Endothelial cell of umbilical vein (primary cell): Measurements from ENCODE around the gene IL6ST. TPM values are rescaled to one million over a fixed set of nuclear protein-coding genes. Genes with fewer than 3 reads are reported as not detected.
A peak's percentile ranks its signal among the peaks of the same experiment; 100 is the strongest.

Source experiments
- BruUV-seq: library from RNA; stranded (reverse); fragments of 400-500 nt; replicated peaks from 2 replicates; lab custom pipeline; 2021; lab: Mats Ljungman, UMichigan
- CTCF ChIA-PET: fragments of 300-600, 350-600 bp; sonication (Branson Sonifier 250); formaldehyde crosslinking; loops from one replicate; lab custom pipeline; 2021; ENCODE audit warnings: antibody characterized with exemption, inconsistent platforms; lab: Charles Lee
- POLR2A ChIA-PET: fragments of 300-600, 350-600 bp; sonication (Branson Sonifier 250); formaldehyde crosslinking; loops from one replicate; lab custom pipeline; 2021; ENCODE audit warnings: antibody characterized with exemption, inconsistent platforms; lab: Charles Lee
- DNase-seq: peaks from one replicate; pipeline ENCODE4 v3.0.0-alpha.2; 2011; ENCODE audit warnings: low read depth, low spot score
- FAIRE-seq: peaks from 2 replicates; lab custom pipeline; 2011; peaks lifted over from hg19 to GRCh38; lab: Jason Lieb, UNC
- H2AFZ ChIP-seq: 2 replicates; pipeline ENCODE4 v1.6.0; 2012; ENCODE audit warnings: low read depth, low read length, control low read depth, inconsistent platforms
- H3K27ac ChIP-seq: 2 replicates; pipeline ENCODE4 v1.5.1; 2011; ENCODE audit warnings: low read depth, mild to moderate bottlenecking, control low read depth, low read length, moderate library complexity; ENCODE audit not compliant: insufficient read depth
- H3K27me3 ChIP-seq, 2 experiments: 2 replicates each; pipeline versions ENCODE4 v1.6.0 to v1.6.1; 2011; ENCODE audit warnings: low read length in 2 of 2, mixed read lengths in 1 of 2; ENCODE audit not compliant: control insufficient read depth in 2 of 2, insufficient read depth in 2 of 2
- H3K36me3 ChIP-seq, 2 experiments: 2 replicates in 1 of 2; 3 replicates in 1 of 2; pipeline ENCODE4 v1.5.1; 2011; ENCODE audit warnings: low read length in 2 of 2, mild to moderate bottlenecking in 1 of 2, moderate library complexity in 1 of 2; ENCODE audit not compliant: control insufficient read depth in 2 of 2, insufficient read depth in 2 of 2; ENCODE audit errors: extremely low read depth in 1 of 2
- H3K4me1 ChIP-seq: 3 replicates; pipeline ENCODE4 v1.5.1; 2011; ENCODE audit warnings: mild to moderate bottlenecking, low read length; ENCODE audit not compliant: control insufficient read depth, insufficient read depth; ENCODE audit errors: extremely low read depth
- H3K4me2 ChIP-seq: 2 replicates; pipeline ENCODE4 v1.6.1; 2011; ENCODE audit warnings: low read length, control low read depth, mixed read lengths; ENCODE audit not compliant: insufficient read depth
- H3K4me3 ChIP-seq, 3 experiments: fragments of 200-600 bp in 1 of 3; sonication (generic), shearing (Covaris generic) in 1 of 3; replicated peaks in 1 of 3; 2 replicates each; pipeline ENCODE4 v1.5.1; 2011 to 2016; ENCODE audit warnings: control low read depth in 3 of 3, low read length in 3 of 3, mild to moderate bottlenecking in 2 of 3, inconsistent platforms in 1 of 3, low read depth in 1 of 3, moderate library complexity in 1 of 3; ENCODE audit not compliant: insufficient read depth in 1 of 3
- H3K79me2 ChIP-seq: 2 replicates; pipeline ENCODE4 v1.6.0; 2012; ENCODE audit warnings: low read length, inconsistent platforms; ENCODE audit not compliant: control insufficient read depth, insufficient read depth
- H3K9ac ChIP-seq: replicated peaks from 2 replicates; pipeline ENCODE3; 2011; ENCODE audit warnings: low read length, control low read depth; ENCODE audit not compliant: insufficient read depth; ENCODE audit errors: extremely low read depth
- H3K9me1 ChIP-seq: replicated peaks from 3 replicates; pipeline ENCODE4 v1.6.0; 2011; ENCODE audit warnings: mild to moderate bottlenecking, low read length; ENCODE audit not compliant: control insufficient read depth, insufficient read depth; ENCODE audit errors: extremely low read depth
- H3K9me3 ChIP-seq: replicated peaks from 2 replicates; pipeline ENCODE4 v1.5.1; 2012; ENCODE audit warnings: low read length, inconsistent platforms; ENCODE audit not compliant: control insufficient read depth, insufficient read depth
- H4K20me1 ChIP-seq: replicated peaks from 2 replicates; pipeline ENCODE3; 2011; ENCODE audit warnings: mild to moderate bottlenecking, low read length; ENCODE audit not compliant: control insufficient read depth, insufficient read depth; ENCODE audit errors: extremely low read depth
- CTCF ChIP-seq, 2 donors: IDR thresholded peaks; 1 replicate in 1 of 2; 2 replicates in 1 of 2; pipeline ENCODE4 v1.5.1; 2011; ENCODE audit warnings: low read length in 2 of 2, mild to moderate bottlenecking in 2 of 2, moderate library complexity in 2 of 2, control low read depth in 1 of 2, inconsistent platforms in 1 of 2, low read depth in 1 of 2; ENCODE audit not compliant: insufficient read depth in 1 of 2; ENCODE audit errors: extremely low read depth in 1 of 2
- FOS ChIP-seq: IDR thresholded peaks from 2 replicates; pipeline ENCODE4 v1.6.1; 2011; ENCODE audit warnings: mild to moderate bottlenecking, low read length, moderate library complexity, borderline replicate concordance; ENCODE audit not compliant: insufficient read depth
- GATA2 ChIP-seq: IDR thresholded peaks from 2 replicates; pipeline ENCODE4 v1.7.0; 2011; ENCODE audit warnings: low read depth, mild to moderate bottlenecking, moderate library complexity, mixed read lengths, low read length; ENCODE audit not compliant: insufficient read length, insufficient read depth
- JUN ChIP-seq: IDR thresholded peaks from 2 replicates; pipeline ENCODE4 v1.6.1; 2011; ENCODE audit warnings: borderline replicate concordance, low read depth; ENCODE audit not compliant: insufficient read length, insufficient read depth
- MYC ChIP-seq: IDR thresholded peaks from one replicate; pipeline ENCODE4 v1.6.1; 2011; ENCODE audit warnings: mild to moderate bottlenecking, low read depth, low read length
- dilution Hi-C: fragments of 300-500 bp; cut with MboI; formaldehyde crosslinking; loops from one replicate; pipeline ENCODE4 v1.15.0; 2019; ENCODE audit warnings: low sequenced_read_pairs; ENCODE audit not compliant: extremely low pct_ligation_motif_present
- intact Hi-C: fragments of 100-400 bp; cut with micrococcal nuclease; formaldehyde crosslinking; loops from one replicate; pipeline ENCODE4 v1.10.0; 2022
- polyA plus RNA-seq, 4 experiments: library from polyadenylated mRNA; depleted of rRNA in 3 of 4; stranded (reverse) in 3 of 4; unstranded in 1 of 4; fragments of >200 nt; gene quantifications; 2 replicates each; pipeline versions ENCODE4 v1.2.1 to v1.2.3, GENCODE V29; 2011 to 2012; ENCODE audit warnings: missing spikeins in 1 of 4
- total RNA-seq: library from RNA; stranded (reverse); gene quantifications from 2 replicates; pipeline ENCODE4 v1.2.3, GENCODE V29; 2021
- TF ChIP-seq, protein P1 (sequence below): IDR thresholded peaks from 2 replicates; pipeline ENCODE4 v1.6.1; 2011; ENCODE audit not compliant: insufficient read depth, insufficient read length

Gene IL6ST
- total and polyA plus RNA-seq, 2 donors (not counting 3 experiments of a cell fraction or from before 2014, with no cell fraction given) = 135 to 345 TPM

DNA sequence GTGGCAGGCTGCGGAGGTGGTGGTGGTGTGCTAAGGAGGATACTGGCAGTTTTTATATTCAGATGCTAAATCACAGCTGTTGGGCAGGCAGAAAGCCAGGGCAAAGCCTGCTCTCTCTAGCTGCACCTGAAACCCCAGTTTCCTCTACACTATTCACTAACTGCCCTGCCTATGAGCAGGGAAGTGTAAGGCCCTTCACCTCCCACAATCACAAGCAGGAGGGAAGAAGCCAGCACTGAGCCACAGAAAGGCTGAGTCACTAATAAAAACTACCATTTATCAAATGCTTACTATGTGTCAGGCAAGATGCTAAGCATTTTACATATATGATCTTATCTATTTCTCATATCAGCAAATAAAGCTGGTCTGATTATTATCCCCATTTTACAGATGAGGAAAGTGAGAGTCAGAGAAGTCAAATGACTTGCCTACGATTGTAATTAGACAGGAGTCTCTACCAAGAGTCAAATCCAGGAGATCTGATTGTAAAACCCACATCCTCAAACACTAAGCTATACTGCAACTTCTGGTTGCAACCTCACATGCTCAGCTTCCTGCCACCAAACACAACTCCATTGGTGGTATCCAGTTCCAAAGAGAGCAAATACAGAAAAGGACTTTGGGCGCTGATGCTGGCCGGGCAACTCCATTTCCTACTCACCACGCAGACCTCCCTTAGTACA lies 17.7 kb upstream of the IL6ST start:
- no peaks in the 10 kb centered on the region for H4K20me1 ChIP-seq
- H2AFZ ChIP-seq = peak overlapping the region; percentile 22
- H3K9ac ChIP-seq = no peak overlapping the region
- dilution Hi-C loops (no loop called here), intact Hi-C loops (no loop called here)
- H3K9me1 ChIP-seq = no peaks in the 10 kb centered on the region
- H3K4me1 ChIP-seq = peaks cover 16% of the 10 kb centered on the region
- H3K36me3 ChIP-seq = no peaks in the 10 kb centered on the region
- no TSS peak for BruUV-seq
- H3K4me3 ChIP-seq = no peak overlapping the region
- POLR2A ChIA-PET = interaction anchor here (0.9 kb wide), 1 partner anchor 21 kb away, joined by 4 read pairs; no protein-coding TSS in a partner anchor
- FAIRE-seq = peak; percentile 40
- peak overlapping the region; percentile 56 for H3K27ac ChIP-seq
- TF ChIP-seq MYC (no peak), GATA2 (peak; percentile 80), JUN (no peak)
- H3K79me2 ChIP-seq = no peaks in the 10 kb centered on the region
- CTCF ChIA-PET = interaction anchor here (0.8 to 1.9 kb wide), 8 partner anchors 12 to 189 kb away, joined by 3 to 5 read pairs (median 4); no protein-coding TSS in a partner anchor
- no peaks in the 10 kb centered on the region for H3K9me3 ChIP-seq
- no peaks in the 10 kb centered on the region for H3K27me3 ChIP-seq
- peak; percentile 52 for DNase-seq
- peak overlapping the region; percentile 18 for H3K4me2 ChIP-seq

DNA sequence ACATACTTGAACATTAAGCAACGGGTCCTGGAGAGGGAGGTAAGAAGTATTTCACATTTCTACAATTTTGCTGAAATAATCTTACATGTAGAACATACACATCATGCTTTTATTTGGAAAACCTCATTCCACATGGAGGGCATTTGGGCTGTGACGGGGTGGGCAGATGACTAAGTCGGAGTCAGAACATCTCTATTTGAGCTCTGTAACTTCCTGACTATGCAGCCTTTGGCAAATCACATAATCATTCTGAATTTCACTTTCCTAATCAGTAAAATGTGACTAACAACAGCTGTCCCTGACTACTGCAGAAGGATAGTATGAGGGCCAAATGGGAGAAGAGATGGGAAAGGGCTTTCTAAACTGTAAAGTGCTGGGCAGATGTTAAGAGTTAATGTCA lies 17.1 kb upstream of the IL6ST start:
- H4K20me1 ChIP-seq = no peaks in the 10 kb centered on the region
- H3K4me2 ChIP-seq = peak overlapping the region; percentile 18
- peak; percentile 66 for DNase-seq
- peak; percentile 59 for FAIRE-seq
- H3K36me3 ChIP-seq = no peaks in the 10 kb centered on the region
- H3K4me3 ChIP-seq = no peak overlapping the region
- no TSS peak for BruUV-seq
- no peak overlapping the region for H3K9ac ChIP-seq
- intact Hi-C loops (no loop called here), dilution Hi-C loops (no loop called here)
- H3K9me1 ChIP-seq = no peaks in the 10 kb centered on the region
- no peaks in the 10 kb centered on the region for H3K27me3 ChIP-seq
- peaks cover 16% of the 10 kb centered on the region for H3K4me1 ChIP-seq
- peak overlapping the region; percentile 22 for H2AFZ ChIP-seq
- ChIA-PET CTCF (interaction anchor here (0.9 to 1.9 kb wide), 7 partner anchors 13 to 190 kb away, joined by 3 to 5 read pairs (median 4); no protein-coding TSS in a partner anchor), POLR2A (interaction anchor here (0.9 kb wide), 1 partner anchor 20 kb away, joined by 4 read pairs; no protein-coding TSS in a partner anchor)
- H3K9me3 ChIP-seq = no peaks in the 10 kb centered on the region
- TF ChIP-seq, protein P1, sequence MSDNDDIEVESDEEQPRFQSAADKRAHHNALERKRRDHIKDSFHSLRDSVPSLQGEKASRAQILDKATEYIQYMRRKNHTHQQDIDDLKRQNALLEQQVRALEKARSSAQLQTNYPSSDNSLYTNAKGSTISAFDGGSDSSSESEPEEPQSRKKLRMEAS = no peak
- TF ChIP-seq FOS = peak; percentile 77
- no peak for TF ChIP-seq CTCF (IDR thresholded peaks at IDR 0.05; ENCODE audit: extremely low read depth in 1 of 2, insufficient read depth in 1 of 2, low read depth in 1 of 2, low read length in 2 of 2)
- peak; percentile 5 for TF ChIP-seq JUN
- no peaks in the 10 kb centered on the region for H3K79me2 ChIP-seq
- peak overlapping the region; percentile 56 for H3K27ac ChIP-seq
